Testis (tissue), 3 donors: ENCODE results near the gene FCGR1A. TPM values are rescaled to one million over a fixed set of nuclear protein-coding genes. Genes with fewer than 3 reads are reported as not detected.
A peak's percentile ranks its signal among the peaks of the same experiment; 100 is the strongest.
"Not testable (repeated sequence)": the region's sequence is repeated elsewhere in the genome, so short reads cannot be mapped to it uniquely, and the experiment has no call there.

Experiments
- DNase-seq: peaks from one replicate; pipeline ENCODE4 v3.0.0-alpha.2; 2019
- H3K27ac ChIP-seq, 2 donors: fragments of 200-600 bp; sonication (generic); one replicate each; pipeline ENCODE4 v1.5.1; 2019
- H3K27me3 ChIP-seq: fragments of 200-600 bp; sonication (generic); one replicate; pipeline ENCODE4 v1.5.1; 2019
- H3K36me3 ChIP-seq: fragments of 200-600 bp; sonication (generic); one replicate; pipeline ENCODE4 v1.5.1; 2017; ENCODE audit warnings: low read depth; ENCODE audit errors: missing control alignments
- H3K4me1 ChIP-seq: fragments of 200-600 bp; sonication (generic); one replicate; pipeline ENCODE4 v1.5.1; 2019
- H3K4me3 ChIP-seq, 2 donors: fragments of 200-600 bp; sonication (generic); one replicate each; pipeline ENCODE4 v1.5.1; 2017 to 2019
- H3K9me3 ChIP-seq: fragments of 200-600 bp; sonication (generic); one replicate; pipeline ENCODE4 v1.5.1; 2017
- POLR2A ChIP-seq: fragments of 450-650 bp; IDR thresholded peaks from one replicate; pipeline ENCODE4 v1.6.1; 2017; ENCODE audit warnings: antibody characterized with exemption, mild to moderate bottlenecking, moderate library complexity
- WGBS, 2 donors: methylation state at CpG; one replicate each; pipeline ENCODE4 v1.1.5; 2018; 5-methylcytosine and 5-hydroxymethylcytosine counted together
- intact Hi-C: fragments of 100-400 bp; cut with DNase I; formaldehyde crosslinking; loops from one replicate; pipeline ENCODE4 v1.15.1; 2023; ENCODE audit warnings: low total_unique reads
- polyA plus RNA-seq: library from polyadenylated mRNA; stranded (reverse); fragments of 350-450 nt; fragmentation: Illumina TruSeq; extraction: RNeasy Lipid Tissue Mini Kit (QIAGEN cat#74804); gene quantifications from one replicate; pipeline ENCODE4 v1.2.3, GENCODE V29; 2014; ENCODE audit warnings: low read depth, low replicate concordance; ENCODE audit not compliant: insufficient read depth
- total RNA-seq, 2 donors: library from RNA; depleted of rRNA; stranded (reverse); fragments of >200 nt; gene quantifications; one replicate each; pipeline ENCODE4 v1.2.3, GENCODE V29; 2016

Gene FCGR1A
- total and polyA plus RNA-seq, 3 donors from 2014 or later = 5.6 to 8.7 (median 8.7) TPM

- WGBS, 2 donors = 31 to 39% methylated on average over 6 to 7 of the region's 7 CpGs
Observed at GRCh38 chr1:149810697-149811405, 28.4 kb downstream of the FCGR1A start.

GRCh38 chr1:149811514-149811889 is 29.0 kb downstream of the FCGR1A start:
- DNase-seq, intact Hi-C loops: not testable (repeated sequence)

More at GRCh38 chr1:149810697-149811405, 28.4 kb downstream of the FCGR1A start:
- intact Hi-C loops, DNase-seq, H3K4me1 ChIP-seq, H3K4me3 ChIP-seq, H3K27ac ChIP-seq, H3K9me3 ChIP-seq, H3K36me3 ChIP-seq, H3K27me3 ChIP-seq: not testable (repeated sequence)

GRCh38 chr1:149811890-149812829 is 29.7 kb downstream of the FCGR1A start:
- H3K9me3 ChIP-seq, H3K4me1 ChIP-seq, H3K27me3 ChIP-seq, intact Hi-C loops, H3K36me3 ChIP-seq: not testable (repeated sequence)
- WGBS, 2 donors = 1 to 2% methylated on average over 33 of the region's 55 CpGs
- H3K4me3 ChIP-seq = peak overlapping the region; percentile 51 to 66
- DNase-seq = peak; percentile 95
- H3K27ac ChIP-seq = peak overlapping the region; percentile 79 to 91
- TF ChIP-seq POLR2A = peak; percentile 70

More at GRCh38 chr1:149811514-149811889, 29.0 kb downstream of the FCGR1A start:
- not testable (repeated sequence) for H3K27me3 ChIP-seq, H3K9me3 ChIP-seq, H3K36me3 ChIP-seq, H3K4me1 ChIP-seq
- 2 to 6% methylated on average over 9 to 11 of the region's 14 CpGs for WGBS, 2 donors
- Histone ChIP-seq H3K27ac (peak overlapping the region in 1 of 2 donors; percentile 66), H3K4me3 (peak overlapping the region in 1 of 2 donors; percentile 66)

- intact Hi-C loops = not testable (repeated sequence)
- WGBS, 2 donors = 0 to 1% methylated on average over 1 to 53 of the region's 62 CpGs
Observed at GRCh38 chr1:149812893-149813801, 30.7 kb downstream of the FCGR1A start.

GRCh38 chr1:149820387-149820786 is 37.9 kb downstream of the FCGR1A start:
- H3K36me3 ChIP-seq, H3K4me3 ChIP-seq, H3K4me1 ChIP-seq, H3K27me3 ChIP-seq, H3K27ac ChIP-seq, DNase-seq, intact Hi-C loops, H3K9me3 ChIP-seq: not testable (repeated sequence)
- WGBS, 2 donors = 90% methylated on average over 5 of the region's 5 CpGs; no CpG with 5 or more reads in 1 of the 2 donors

More at GRCh38 chr1:149812893-149813801, 30.7 kb downstream of the FCGR1A start:
- peak; percentile 85 for TF ChIP-seq POLR2A
- H3K4me1 ChIP-seq, H3K9me3 ChIP-seq, H3K36me3 ChIP-seq, H3K27me3 ChIP-seq: not testable (repeated sequence)
- peak; percentile 76 for DNase-seq
- peak overlapping the region; percentile 51 to 66 for H3K4me3 ChIP-seq
- peak overlapping the region; percentile 79 to 91 for H3K27ac ChIP-seq

GRCh38 chr1:149826555-149826954 is 44.1 kb downstream of the FCGR1A start:
- WGBS, 2 donors = no CpG with 5 or more reads among the region's 2 CpGs
- H3K27ac ChIP-seq, H3K9me3 ChIP-seq, H3K27me3 ChIP-seq, H3K4me3 ChIP-seq, H3K4me1 ChIP-seq, intact Hi-C loops, H3K36me3 ChIP-seq, DNase-seq: not testable (repeated sequence)

GRCh38 chr1:149831764-149832315 is 49.3 kb downstream of the FCGR1A start:
- H3K27me3 ChIP-seq, H3K4me1 ChIP-seq, H3K27ac ChIP-seq, intact Hi-C loops, H3K4me3 ChIP-seq, H3K36me3 ChIP-seq, H3K9me3 ChIP-seq, DNase-seq: not testable (repeated sequence)
- no CpG with 5 or more reads among the region's 32 CpGs for WGBS, 2 donors

GRCh38 chr1:149832316-149833126 is 50.0 kb downstream of the FCGR1A start:
- intact Hi-C loops, H3K4me1 ChIP-seq, H3K9me3 ChIP-seq, H3K36me3 ChIP-seq, H3K27me3 ChIP-seq, H3K27ac ChIP-seq, DNase-seq, H3K4me3 ChIP-seq: not testable (repeated sequence)
- WGBS, 2 donors = no CpG with 5 or more reads among the region's 55 CpGs

- H3K4me1 ChIP-seq, H3K4me3 ChIP-seq, H3K27me3 ChIP-seq, intact Hi-C loops, DNase-seq, H3K36me3 ChIP-seq, H3K9me3 ChIP-seq, H3K27ac ChIP-seq: not testable (repeated sequence)
- WGBS, 2 donors = no CpG with 5 or more reads among the region's 15 CpGs
Observed at GRCh38 chr1:149833144-149833543, 50.6 kb downstream of the FCGR1A start.

- no CpG with 5 or more reads among the region's 26 CpGs for WGBS, 2 donors
- H3K27ac ChIP-seq, H3K9me3 ChIP-seq, H3K36me3 ChIP-seq, intact Hi-C loops, DNase-seq, H3K4me3 ChIP-seq, H3K4me1 ChIP-seq, H3K27me3 ChIP-seq: not testable (repeated sequence)
Observed at GRCh38 chr1:149841149-149841548, 58.7 kb downstream of the FCGR1A start.
